GM19351 (cell line): ENCODE results near the gene PLRG1.

Experiments used
- ATAC-seq: cut with Tn5 transposase; IDR thresholded peaks from one replicate; pipeline ENCODE4 v1.9.1; 2021; ENCODE audit warnings: mild to moderate bottlenecking, moderate library complexity; ENCODE audit not compliant: unreplicated experiment

The PLRG1 gene

GRCh38 chr4:154574311-154574710 is 24.1 kb upstream of the PLRG1 start:
- no peak for ATAC-seq

GRCh38 chr4:154573190-154573870 is 23.1 kb upstream of the PLRG1 start:
- no peak for ATAC-seq

DNA sequence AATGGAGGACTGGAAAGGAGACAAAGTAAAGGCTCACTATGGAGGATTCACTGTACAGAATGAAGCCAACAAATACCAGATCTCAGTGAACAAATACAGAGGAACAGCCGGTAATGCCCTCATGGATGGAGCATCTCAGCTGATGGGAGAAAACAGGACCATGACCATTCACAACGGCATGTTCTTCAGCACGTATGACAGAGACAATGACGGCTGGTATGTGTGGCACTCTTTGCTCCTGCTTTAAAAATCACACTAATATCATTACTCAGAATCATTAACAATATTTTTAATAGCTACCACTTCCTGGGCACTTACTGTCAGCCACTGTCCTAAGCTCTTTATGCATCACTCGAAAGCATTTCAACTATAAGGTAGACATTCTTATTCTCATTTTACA is 19.4 kb upstream of the PLRG1 start:
- ATAC-seq = no peak

DNA sequence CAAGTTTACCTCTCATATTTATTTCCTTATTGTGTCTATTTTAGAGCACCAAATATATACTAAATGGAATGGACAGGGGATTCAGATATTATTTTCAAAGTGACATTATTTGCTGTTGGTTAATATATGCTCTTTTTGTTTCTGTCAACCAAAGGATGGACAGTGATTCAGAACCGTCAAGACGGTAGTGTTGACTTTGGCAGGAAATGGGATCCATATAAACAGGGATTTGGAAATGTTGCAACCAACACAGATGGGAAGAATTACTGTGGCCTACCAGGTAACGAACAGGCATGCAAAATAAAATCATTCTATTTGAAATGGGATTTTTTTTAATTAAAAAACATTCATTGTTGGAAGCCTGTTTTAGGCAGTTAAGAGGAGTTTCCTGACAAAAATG is 18.8 kb upstream of the PLRG1 start:
- no peak for ATAC-seq

DNA sequence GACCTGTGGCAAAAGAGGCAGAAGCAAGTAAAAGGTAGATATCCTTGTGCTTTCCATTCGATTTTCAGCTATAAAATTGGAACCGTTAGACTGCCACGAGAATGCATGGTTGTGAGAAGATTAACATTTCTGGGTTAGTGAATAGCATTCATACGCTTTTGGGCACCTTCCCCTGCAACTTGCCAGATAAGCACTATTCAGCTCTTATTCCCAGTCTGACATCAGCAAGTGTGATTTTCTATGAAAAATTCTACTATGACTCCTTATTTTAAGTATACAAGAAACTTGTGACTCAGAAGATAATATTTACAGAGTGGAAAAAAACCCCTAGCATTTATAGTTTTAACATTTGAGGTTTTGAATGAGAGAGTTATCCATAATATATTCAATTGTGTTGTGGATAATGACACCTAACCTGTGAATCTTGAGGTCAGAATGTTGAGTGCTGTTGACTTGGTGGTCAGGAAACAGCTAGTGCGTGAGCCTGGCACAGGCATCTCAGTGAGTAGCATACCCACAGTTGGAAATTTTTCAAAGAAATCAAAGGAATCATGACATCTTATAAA is 16.5 kb upstream of the PLRG1 start:
- ATAC-seq = no peak

DNA sequence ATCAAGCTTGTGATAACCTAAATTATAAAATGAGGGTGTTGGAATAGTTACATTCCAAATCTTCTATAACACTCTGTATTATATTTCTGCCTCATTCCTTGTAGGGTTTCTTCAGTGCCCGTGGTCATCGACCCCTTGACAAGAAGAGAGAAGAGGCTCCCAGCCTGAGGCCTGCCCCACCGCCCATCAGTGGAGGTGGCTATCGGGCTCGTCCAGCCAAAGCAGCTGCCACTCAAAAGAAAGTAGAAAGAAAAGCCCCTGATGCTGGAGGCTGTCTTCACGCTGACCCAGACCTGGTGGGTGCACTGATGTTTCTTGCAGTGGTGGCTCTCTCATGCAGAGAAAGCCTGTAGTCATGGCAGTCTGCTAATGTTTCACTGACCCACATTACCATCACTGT is 15.5 kb upstream of the PLRG1 start:
- no peak for ATAC-seq

DNA sequence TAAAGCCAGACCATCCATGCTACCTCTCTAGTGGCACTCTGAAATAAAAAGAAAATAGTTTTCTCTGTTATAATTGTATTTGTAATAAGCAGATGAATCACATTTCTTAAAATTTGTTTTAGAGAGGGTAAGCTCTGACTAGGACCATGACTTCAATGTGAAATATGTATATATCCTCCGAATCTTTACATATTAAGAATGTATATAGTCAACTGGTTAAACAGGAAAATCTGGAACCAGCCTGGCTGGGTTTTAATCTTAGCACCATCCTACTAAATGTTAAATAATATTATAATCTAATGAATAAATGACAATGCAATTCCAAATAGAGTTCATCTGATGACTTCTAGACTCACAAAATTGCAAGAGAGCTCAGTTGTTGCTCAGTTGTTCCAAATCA is 14.1 kb upstream of the PLRG1 start:
- ATAC-seq = no peak

GRCh38 chr4:154562697-154563254 is 12.6 kb upstream of the PLRG1 start, which contains the start of gene FGB:
Gene FGB (plus strand): TSS chr4:154563011. CDS start chr4:154563019, 8 bp downstream.
- no peak for ATAC-seq

DNA sequence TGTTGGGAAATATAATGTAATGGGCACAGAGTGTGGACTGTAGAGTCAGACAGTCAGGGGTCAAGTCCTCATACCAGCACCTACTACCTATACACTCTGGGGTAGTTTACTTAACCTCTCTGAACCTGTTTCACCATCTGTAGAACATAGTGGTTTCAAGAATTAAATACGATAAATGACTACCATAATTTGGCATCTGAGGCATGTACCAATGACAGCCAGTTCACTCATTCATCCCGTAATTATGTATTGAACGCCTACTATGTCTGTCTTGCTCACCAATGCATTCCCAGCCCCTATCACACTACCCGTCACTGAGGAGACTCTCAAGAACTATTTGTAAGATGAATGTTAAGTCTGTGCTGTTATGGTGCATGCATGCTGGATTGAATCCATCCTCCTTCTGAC is 10.6 kb upstream of the PLRG1 start:
- no peak for ATAC-seq

GRCh38 chr4:154560419-154560801 is 10.2 kb upstream of the PLRG1 start:
- ATAC-seq = no peak

DNA sequence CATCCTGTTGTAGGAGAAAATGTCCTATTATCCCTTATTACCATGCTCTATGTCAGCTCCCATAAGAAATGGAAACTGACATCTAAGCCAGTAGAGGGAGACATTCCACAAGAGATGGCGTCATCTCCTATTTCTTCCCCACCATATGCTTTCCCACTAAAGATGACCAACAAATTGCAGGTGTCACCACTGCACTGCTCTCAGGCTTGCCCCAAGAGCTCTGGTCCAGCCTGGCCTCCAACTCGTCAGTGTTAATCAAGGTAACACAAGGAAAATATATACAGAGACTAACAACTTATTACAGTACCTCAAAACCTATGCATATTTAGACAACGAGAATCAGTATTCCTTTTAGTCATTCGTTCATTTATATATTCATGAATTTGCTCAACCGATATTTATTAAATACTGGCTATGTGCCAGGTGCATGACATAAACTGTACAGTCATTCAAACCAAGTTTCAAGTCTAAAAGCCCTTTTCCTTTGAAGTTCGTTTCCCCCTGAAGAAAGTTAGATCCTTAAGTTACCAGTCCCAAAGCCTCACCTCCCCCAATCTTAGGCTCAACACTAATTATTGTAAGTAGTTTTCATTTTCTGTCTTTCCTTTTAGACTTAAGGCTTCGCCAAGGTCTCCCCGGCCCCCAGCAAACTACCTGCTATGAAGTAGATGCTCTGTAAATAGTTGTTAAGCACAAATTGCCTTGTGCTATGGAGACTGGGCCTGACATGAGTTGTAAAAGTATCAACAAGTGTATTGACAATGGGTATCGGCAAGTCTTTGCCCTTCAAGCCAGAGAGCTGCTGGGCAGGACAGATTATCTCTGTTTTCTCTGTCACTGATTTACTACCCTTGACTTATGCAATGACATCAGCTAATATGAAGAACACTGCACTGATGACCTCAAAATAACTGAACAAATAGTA is 9.6 kb upstream of the PLRG1 start:
- peak; percentile 95 for ATAC-seq

- ATAC-seq = peak; percentile 11
Observed at GRCh38 chr4:154559141-154559493, 8.9 kb upstream of the PLRG1 start.

- ATAC-seq = peak; percentile 58
Observed at GRCh38 chr4:154551872-154552686, 1.9 kb upstream of the PLRG1 start.

DNA sequence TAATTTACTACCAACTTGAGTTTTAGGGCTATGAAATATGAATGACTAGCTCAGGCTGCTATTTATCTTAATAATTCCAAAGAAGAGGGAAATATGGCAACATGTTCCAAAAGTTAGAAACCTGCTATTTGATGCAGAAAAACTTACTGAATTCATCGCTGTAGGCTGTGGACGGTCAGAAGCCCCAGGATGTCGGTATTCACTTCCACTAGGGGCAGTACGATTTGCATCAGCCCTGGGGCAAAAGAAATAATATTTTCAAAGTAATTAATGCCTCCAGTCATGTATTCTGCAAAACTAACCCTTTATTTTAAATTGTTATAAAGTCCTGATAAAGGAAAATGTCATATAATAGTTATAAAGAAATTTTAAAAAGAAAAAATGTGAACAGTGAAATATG is 4.5 kb downstream of the PLRG1 start:
- ATAC-seq = no peak

DNA sequence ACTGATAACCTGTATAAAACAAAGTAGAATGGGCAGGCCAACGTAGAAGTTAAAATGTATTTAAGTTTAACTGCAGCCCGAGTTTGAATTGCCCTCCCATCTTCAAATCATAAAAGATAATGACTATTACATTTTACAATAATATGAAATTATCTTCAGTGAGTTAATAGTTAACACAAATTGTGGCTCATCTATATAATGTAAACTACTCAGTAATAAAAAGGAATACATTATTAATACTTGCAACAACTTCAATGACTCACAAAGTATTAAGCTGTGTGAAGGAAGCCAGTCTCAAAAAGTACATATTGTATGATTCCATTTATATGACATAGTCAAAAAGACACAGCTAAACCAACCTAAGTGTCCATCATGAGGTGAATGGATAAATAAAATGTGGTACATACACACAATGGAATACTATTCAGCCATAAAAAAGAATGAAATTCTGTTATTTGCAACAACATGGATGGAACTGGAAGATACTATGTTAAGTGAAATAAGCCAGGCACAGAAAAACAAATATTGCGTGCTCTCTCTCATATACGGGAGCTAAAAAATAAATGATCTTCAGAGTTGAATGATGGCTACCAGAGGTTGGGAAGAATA is 7.8 kb downstream of the PLRG1 start:
- ATAC-seq = no peak

- ATAC-seq = no peak
Observed at GRCh38 chr4:154534296-154534695, 15.9 kb downstream of the PLRG1 start.

DNA sequence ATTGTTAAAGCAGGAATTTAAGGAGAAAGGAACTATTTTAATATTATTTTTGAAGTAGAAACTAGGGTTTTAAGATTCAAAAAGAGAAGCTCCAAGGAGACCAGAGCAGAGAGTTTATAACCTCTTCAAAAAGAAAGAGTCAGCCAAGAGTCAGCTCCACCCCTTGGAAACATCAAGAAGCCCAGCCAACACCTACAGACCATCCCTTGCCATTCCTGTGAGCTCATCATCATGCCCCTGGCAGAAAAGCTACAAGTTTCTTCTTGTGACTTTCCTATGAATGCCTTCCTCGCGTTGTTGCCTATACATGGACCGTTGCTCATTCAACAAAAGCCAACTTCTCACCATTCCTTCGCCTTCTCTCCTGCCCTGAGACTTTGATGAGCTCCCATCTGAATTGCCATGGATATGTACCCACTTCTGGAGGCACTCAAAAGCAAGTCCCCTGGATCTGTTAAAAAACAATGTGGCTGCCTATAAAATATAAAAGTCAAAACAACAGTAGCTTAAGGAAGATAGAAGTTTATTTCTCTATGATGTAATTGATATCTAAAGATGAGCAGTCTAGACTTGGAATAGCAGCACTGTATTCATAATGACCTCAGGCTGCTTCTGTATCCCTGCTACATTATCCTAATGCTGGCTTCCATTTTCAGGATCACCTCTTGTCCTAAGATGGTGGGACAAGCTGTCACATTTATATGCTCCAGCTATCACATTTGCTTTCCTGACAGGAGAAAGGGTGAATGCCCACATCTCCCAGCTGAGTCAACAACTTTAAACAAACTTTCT is 20.3 kb downstream of the PLRG1 start:
- ATAC-seq = no peak

- no peak for ATAC-seq
Observed at GRCh38 chr4:154528869-154529268, 21.3 kb downstream of the PLRG1 start.

- ATAC-seq = no peak
Observed at GRCh38 chr4:154527308-154527707, 22.9 kb downstream of the PLRG1 start.

- ATAC-seq = no peak
Observed at GRCh38 chr4:154526151-154526550, 24.0 kb downstream of the PLRG1 start.
